DOHH2 (cell line): ENCODE results near the gene BMP6.

ENCODE experiments used
- CTCF ChIP-seq: fragments of 200-600 bp; sonication (generic); IDR thresholded peaks from one replicate; pipeline ENCODE4 v1.5.1; 2014; ENCODE audit warnings: antibody characterized with exemption, mild to moderate bottlenecking, low read depth, low read length; ENCODE audit not compliant: poor library complexity, severe bottlenecking
- EZH2phosphoT487 ChIP-seq: fragments of 200-600 bp; sonication (generic); IDR thresholded peaks from 2 replicates; pipeline ENCODE4 v1.6.1; 2017; ENCODE audit warnings: borderline replicate concordance, mild to moderate bottlenecking, antibody characterized with exemption, low read length, moderate library complexity, mixed read lengths

DNA sequence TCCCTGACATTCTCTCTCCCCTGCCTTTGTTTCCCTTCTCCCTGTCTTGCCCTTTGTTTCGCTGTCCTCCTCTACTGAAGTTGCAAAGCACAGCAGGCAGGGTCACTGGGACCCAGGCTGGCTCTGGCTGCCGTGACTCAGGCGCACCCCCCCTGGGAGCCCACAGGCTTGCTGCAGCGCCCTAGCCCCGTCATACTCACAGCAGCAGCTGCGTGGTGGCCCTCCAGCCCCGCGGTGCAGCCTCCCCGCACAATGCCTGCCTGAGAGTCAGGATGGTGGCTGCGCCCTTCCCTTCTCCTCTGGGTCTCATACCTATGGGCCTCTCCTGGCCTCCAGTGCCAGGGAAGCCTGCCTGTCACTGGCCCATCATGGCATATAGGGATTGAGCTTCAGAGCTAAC lies 143.0 kb downstream of the BMP6 start:
- TF ChIP-seq CTCF (no peak), EZH2phosphoT487 (no peak)
